ENCODE measurements around the gene SOX12. TPM values are rescaled to one million over a fixed set of nuclear protein-coding genes. Genes with fewer than 3 reads are reported as not detected.
"Not testable (repeated sequence)": the region's sequence is repeated elsewhere in the genome, so short reads cannot be mapped to it uniquely, and the experiment has no call there.

The SOX12 gene
- polyA plus RNA-seq, 3 donors: 27.8 to 43.5 (median 35.2) TPM

DNA sequence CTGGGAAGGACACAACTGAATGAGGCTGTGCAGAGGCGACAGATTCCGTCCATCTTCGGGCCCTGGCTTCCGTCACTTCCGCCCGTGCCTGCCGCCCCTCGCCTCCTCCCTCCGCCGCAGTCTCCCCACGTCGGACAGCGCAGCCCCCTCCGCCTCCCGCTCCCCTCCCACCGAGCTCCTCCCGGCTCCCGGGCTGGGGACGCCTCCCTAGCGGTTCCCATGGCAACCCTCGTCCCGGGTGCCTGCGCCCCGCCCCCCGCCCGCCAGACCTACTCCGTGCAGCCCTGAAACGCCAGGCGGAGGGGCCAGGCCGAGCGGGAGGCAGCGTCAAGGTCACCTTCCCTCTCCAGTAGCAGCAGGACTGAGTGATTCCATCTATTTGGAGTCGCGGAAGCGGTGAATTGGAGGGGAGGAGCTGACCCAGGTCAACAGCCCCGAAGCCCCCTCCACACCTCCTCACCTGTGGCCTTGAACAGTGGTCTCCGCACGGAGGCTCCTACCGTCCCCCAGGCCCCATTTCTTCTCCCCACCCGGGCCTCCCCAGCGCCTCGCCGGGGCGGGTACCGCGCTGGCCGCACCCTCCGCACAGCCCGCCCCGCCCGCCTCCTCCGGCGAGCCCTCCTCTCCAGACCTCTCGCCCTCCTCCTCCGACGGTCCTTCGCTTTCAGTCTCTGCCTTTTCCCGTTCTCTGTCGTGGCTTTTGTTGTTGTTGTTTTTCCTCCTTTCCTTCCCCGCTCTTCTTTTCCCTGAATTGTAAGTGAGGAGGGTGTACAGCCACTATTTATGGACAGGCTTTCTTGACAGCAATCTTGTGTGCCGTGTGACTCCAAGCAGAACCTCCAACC lies 22.5 kb downstream of the SOX12 start:
- DNase-seq (ENCODE audit: extremely low read depth in 1 of 11, low read depth in 9 of 11, low spot score in 4 of 11): peak in 10 of 11 donors; percentile 76 to 95 (median 94)

DNA sequence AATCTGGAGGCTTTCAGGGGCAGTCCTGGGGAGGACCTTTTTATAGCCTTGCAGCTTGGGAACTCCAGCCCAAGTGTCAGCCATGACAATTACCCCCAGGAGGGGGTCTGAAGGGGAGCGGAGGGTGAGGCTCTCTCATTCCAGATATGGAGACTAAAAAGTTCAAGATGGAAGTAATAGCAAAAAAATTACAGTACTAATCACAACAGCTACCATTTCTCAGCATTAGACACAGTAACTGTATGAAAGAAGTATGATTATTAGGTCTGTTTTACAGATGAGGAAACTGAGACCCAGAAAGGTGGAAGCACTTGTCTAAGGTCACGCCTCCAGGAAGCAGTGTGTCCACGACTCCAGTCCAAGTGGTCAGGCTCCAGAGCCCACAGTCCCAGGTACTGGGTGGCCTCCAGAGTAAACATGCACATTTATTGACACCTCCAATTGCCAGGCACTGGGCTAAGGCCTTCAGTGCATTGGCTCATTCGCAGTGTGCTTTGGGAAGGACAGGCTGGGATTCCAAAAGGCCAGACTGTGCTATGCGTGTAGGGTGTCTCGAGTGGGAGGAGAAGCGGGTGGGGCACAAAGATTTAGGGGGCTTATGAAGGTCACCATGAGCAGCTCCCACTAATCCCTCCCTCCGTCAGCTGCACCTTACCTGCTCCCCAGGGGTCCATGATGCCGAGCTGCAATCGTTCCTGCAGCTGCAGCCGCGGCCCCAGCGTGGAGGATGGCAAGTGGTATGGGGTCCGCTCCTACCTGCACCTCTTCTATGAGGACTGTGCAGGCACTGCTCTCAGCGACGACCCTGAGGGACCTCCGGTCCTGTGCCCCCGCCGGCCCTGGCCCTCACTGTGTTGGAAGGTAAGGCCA lies 23.9 kb downstream of the SOX12 start:
- no peak for DNase-seq (ENCODE audit: extremely low read depth in 1 of 11, low read depth in 9 of 11, low spot score in 4 of 11)

DNA sequence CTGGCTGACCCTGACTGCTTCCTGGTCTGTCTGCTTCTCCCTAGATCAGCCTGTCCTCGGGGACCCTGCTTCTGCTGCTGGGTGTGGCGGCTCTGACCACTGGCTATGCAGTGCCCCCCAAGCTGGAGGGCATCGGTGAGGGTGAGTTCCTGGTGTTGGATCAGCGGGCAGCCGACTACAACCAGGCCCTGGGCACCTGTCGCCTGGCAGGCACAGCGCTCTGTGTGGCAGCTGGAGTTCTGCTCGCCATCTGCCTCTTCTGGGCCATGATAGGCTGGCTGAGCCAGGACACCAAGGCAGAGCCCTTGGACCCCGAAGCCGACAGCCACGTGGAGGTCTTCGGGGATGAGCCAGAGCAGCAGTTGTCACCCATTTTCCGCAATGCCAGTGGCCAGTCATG lies 27.8 kb downstream of the SOX12 start:
- DNase-seq (ENCODE audit: extremely low read depth in 1 of 11, low read depth in 9 of 11, low spot score in 4 of 11): no peak

DNA sequence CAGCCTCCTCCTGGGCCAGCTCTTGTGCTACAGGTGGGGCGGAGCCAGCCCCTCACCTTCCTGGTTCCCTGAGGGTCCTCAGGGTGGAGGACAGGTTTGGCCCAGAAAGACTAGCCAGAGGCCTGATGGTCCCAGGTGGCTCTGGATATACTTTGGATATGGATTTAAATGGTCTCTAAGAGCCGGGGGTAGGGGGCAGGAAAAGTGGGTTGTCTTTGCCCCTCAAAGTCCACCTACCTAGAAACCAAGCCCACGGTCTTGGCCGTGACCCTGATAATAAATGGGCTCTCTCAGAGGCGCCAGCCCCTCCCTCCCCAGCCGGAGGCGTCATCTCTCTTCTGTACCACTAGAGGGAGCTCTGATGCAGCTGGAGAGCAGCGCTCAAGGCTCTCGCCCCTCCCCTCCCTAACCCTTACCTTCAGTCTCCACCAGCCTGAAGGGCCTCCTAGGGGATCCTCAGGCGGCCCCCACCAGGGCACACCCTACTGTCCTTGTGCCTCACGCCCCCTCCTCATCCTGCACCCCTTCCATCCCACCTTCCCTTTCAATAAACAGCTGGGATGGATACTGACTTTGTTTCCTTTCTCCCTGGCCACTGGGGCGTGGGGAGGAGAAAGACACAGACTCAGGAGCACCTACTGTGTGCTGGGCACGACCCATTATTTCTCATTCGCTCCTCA lies 29.1 kb downstream of the SOX12 start:
- peak in 9 of 11 donors; percentile 64 to 81 (median 69) for DNase-seq (ENCODE audit: extremely low read depth in 1 of 11, low read depth in 9 of 11, low spot score in 4 of 11)

DNA sequence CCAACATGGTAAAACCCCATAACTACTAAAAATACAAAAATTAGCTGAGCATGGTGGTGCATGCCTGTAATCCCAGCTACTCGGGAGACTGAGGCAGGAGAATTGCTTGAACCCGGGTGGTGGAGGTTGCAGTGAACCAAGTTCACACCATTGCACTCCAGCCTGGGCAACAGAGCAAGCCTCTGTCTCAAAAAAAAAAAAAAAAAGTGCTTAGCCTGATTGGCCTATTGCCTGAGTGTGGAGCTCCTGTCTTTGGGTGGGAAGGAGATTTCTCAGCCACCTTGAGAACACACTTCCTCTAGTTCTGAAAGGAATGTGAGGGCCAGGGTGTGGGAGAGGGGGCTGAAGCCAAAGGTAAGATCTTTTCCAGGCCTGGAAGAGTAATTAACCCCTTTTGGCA lies 30.8 kb downstream of the SOX12 start:
- not testable (repeated sequence) for DNase-seq (ENCODE audit: extremely low read depth in 1 of 11, low read depth in 9 of 11, low spot score in 4 of 11)

DNA sequence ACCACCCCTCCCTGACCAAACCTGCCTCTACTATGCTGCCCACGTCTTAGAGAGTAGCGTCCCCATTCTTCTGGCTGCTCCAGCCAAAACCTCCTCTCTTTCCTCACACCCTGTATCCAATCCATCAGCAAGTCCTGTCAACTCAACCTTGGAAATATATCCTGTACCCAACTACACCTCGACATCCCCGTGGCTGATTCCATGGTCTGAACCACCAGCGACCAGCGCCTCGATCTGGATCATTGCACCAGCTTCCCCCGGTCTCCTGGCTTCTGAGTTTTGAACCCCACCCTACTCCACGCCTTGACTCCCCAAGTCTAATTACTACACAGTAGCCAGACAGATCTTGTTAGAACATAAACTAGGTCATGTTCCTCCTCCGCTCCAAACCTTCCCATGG lies 31.4 kb downstream of the SOX12 start:
- DNase-seq (ENCODE audit: extremely low read depth in 1 of 11, low read depth in 9 of 11, low spot score in 4 of 11): no peak

DNA sequence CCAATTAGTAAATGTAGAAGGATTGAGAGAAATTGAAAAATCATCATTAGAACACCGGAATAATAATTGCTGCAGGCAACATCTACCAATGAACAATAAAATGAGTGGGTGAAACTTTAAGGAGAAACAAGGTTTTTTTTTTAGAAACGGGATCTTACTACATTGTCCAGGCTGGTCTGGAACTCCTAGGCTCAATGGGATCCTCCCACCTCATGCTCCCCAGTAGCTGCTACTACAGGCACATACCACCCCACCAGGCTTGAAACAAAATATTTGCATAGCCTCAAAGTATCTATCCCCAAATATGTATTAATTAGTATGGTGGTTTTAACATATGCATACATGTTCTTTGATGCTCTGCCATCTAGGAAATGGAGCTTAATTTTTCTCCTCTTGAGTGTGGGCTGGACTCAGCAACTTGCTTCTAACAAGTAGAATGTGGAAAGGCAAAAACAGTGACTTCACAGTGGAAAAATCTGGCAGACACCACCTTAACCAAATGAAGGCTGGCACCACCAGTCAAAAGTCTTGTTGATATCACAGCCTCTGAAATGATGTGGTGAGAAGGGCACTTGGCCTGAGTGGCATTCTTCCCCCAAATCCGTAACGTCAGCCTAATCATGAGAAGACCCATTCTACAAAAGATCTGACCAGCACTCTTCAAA lies 33.7 kb downstream of the SOX12 start:
- no peak for DNase-seq (ENCODE audit: extremely low read depth in 1 of 11, low read depth in 9 of 11, low spot score in 4 of 11)

DNA sequence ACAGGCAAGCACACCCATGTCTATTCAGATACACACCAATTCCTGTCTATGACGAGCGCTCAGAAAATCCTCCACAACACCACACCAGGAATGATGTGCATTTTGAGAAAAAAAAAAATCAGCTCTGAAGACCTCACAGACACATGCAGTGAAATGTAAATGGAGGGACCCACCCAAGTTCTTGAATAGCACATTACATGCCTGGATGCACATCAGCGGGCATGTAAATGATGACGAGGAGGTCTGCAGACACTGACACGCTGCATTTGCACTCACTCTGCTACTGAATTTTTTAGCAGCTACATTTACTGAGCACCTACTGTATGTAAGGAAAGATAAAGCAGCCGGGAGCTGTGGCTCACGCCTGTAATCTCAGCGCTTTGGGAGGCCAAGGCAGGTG lies 36.2 kb downstream of the SOX12 start:
- DNase-seq (ENCODE audit: extremely low read depth in 1 of 11, low read depth in 9 of 11, low spot score in 4 of 11): no peak

DNA sequence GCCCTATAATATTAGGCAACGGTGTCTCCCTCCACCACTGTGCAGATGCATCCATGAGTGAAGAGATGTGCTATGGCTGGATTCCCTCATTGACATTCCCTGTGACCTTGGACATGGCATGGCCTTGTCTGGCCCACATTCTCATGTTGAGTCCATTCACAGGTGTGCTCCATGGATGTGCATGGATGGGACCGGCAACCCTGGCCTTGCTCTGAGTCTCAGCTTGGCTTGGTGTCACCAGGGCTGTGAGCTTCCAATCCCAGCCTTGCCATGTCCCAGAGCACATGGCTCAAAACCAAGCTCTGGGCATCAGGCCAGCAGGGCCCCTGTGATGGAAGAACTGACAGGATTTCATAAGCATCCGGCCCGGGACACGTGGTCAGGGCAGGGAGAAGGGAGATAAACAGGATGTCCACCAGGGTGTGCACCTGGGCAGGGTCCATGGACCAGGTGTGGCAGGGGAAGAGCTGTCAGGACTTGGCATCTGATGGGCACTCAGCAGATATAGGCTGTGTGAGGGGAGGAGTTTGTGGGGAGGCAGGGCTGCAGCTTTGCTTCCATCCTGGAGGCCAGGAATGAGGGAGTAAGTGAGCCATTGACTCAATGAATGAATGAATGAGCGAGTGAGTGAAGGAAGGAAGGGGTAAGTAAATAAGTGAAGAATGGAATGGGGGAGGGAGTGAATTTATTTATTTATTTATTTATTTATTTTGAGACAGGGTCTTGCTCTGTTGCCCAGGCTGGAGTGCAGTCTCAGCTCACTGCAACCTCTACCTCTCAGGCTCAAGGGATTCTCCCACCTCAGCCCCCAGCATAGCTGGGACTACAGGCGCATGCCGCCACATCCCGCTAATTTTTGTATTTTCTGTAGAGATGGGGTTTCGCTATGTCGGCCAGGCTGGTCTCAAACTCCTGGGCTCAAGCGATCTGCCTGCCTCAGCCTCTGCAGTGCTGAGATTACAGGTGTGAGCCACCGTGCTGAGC lies 37.2 kb downstream of the SOX12 start:
- DNase-seq (ENCODE audit: extremely low read depth in 1 of 11, low read depth in 9 of 11, low spot score in 4 of 11): no peak

DNA sequence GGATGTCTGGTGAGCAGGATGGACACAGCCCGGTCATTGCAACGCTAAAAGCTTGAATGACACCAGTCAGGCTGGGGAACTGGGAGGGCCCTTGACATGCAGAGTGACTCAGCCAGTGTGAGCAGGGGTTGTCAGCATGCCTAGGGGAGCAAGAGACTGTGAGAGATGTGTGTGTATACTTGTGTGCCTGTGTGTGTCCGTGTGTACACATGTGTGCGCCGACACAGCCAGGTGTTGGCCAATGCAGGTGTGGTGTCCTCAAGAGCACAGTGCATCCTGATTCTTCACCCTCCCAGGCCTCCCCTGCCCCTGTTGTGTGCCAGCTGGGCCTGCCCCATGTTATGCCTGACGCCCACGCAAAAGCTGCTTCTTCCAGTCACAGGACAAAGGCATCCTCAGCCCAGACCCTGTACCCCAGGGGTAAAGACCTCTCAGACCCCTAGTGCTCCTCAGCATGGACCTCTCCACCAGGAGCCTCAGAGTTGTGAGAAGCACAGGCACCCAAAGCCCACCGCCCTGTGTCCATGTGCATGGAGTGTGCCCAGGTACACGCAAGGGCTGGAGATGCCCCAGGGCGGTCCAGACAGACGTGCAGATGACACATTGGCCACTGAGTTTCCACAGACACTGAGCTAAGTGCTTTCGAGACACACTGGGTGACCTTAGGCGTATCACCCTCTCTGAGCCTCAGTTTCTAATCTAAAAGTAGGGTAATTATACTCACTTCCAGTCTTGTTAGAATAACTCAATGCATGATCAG lies 38.1 kb downstream of the SOX12 start:
- DNase-seq (ENCODE audit: extremely low read depth in 1 of 11, low read depth in 9 of 11, low spot score in 4 of 11): no peak

DNA sequence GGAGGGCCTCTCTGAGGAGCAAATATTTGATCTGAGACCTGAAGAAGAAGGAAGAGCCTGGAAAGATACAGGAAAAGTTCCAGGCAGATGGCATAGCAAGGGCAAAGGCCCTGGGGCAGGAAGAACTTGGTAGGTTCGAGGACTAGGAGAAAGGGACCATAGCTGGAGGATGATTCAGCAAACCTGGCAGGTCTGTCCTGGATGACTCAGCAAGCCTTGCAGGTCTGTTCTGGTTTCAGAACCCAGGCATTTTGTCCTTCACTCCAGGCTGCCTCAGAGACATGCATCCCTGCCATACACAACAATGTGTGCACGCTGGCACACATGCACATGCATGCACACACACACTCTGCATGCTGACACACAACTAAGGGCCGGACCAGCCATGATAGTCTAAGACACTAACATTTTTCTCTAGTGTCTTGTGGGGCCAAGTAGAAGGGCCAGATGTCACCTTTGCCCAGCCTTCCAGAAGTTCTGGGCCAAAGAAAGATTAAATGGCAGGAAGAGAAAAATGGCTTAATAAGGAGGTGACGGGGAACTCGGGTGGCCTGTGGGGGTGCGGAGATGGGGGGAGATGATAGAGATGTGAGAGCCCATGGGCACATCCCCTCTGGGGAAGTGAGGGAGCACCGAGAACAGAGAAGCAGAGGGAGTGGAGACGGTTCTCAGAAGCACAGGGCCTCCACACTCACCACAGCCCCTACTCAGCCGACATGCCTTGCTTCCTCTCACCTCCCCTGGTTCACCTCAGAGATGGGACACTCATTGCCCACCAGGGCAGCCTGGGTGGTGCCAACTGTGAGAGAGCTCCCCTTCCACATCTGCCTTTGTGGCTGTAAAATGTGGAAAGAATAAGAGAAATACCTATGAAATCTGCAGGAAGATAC lies 39.8 kb downstream of the SOX12 start:
- DNase-seq (ENCODE audit: extremely low read depth in 1 of 11, low read depth in 9 of 11, low spot score in 4 of 11): no peak

DNA sequence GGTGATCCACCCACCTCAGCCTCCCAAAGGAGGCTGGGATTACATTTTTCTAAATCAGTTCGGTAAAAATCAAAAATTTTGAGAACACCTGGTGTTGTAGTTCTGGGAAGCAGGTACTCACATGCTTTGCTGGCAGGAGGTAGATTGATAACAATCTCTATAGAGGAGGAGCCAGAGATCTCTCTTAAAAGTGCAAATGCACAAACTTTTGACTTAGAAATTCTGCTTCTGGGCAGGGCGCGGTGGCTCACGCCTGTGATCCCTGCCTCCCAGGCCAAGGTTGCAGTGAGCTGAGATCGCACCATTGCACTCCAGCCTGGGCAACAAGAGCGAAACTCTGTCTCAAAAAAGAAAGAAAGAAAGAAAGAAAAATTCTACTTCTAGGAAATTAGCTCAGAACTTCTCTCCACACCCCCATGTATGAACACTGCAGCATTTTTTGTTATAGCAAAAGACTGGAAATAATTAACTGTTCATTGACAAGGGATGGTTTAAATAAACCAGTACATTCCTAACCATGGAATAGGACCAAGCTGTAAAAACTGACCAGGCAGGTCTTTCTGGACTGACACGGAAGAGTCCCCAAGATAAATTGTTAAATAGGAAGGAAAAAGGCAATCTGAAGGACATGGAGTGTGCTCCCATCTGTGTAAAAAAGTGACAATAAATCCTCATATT lies 40.8 kb downstream of the SOX12 start:
- no peak for DNase-seq (ENCODE audit: extremely low read depth in 1 of 11, low read depth in 9 of 11, low spot score in 4 of 11)

DNA sequence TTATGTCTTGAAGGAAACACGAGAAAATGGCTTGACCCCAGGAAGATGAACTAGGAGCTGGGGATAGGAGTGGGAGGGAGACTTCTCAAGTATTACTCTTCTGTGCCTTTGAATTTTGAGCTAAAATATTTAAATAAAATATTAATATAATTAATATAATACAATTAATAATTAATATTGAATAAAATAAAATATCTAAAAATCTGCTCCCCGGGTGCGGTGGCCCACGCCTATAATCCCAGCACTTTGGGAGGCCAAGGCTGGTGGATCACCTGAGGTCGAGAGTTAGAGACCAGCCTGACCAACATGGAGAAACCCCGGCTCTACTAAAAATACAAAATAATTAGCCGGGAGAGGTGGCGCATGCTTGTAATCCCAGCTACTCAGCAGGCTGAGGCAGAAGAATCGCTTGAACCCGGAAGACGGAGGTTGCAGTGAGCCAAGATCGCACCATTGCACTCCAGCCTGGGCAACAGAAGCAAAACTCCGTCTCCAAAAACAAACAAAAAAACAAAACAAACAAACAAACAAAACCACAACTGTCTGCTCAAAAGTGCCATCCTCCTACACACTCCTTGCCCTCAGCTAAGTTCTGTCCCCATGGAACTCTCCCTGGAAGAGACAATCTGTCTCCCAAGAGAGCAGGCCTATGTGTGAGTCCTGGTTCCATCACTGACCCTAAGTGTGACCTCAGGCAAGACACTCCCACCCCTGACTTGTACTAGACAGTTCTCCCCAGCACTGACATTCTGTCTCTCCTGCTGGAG lies 41.5 kb downstream of the SOX12 start:
- DNase-seq (ENCODE audit: extremely low read depth in 1 of 11, low read depth in 9 of 11, low spot score in 4 of 11): no peak

DNA sequence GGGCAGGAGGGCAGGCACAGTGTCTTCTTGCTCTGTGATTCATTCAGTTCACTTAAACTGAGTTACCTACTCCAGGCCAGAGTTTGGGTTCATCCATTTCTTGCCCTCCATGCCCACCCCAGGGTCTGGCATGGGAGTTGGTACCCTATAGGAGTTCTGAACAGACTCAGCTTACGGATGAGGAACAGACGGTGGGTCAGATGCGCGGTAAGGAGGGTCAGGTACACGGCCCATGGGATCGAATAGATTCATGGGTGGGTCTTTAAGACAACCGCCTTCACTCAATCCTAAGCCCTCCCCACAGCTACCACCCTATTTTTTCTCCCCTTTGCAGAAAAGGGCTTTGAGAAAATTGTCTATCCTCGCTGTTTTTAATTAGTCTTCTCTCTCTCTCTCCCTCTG lies 42.1 kb downstream of the SOX12 start:
- DNase-seq (ENCODE audit: extremely low read depth in 1 of 11, low read depth in 9 of 11, low spot score in 4 of 11): no peak

DNA sequence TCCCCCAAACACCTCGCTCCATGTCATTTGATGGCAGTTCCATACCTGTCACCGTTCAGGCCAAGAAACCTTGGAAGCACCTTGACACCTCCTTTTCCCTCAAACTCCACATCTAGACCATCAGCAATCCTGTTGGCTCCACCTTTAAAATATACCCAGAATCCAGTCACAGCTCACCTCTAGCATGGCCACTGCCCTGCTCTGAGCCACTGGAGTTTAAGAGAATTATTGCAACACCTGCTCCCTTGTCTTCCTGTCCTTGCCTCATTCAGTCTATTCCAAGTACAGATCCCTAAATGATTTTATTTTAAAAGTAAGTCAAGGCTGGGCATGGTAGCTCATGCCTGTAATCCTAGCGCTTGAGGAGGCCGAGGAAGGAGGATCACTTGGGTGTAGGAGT lies 43.6 kb downstream of the SOX12 start:
- no peak for DNase-seq (ENCODE audit: extremely low read depth in 1 of 11, low read depth in 9 of 11, low spot score in 4 of 11)

Data from renal cortex interstitium (tissue), 11 donors.